Loucy (cell line): Measurements from ENCODE around the gene EPHB1.

Experiments
- EZH2phosphoT487 ChIP-seq: fragments of 200-600 bp; IDR thresholded peaks from 2 replicates; pipeline ENCODE4 v1.6.1; 2018; ENCODE audit warnings: antibody characterized with exemption, mild to moderate bottlenecking, moderate library complexity, borderline replicate concordance
- TF ChIP-seq, protein P1 (sequence below): fragments of 200-600 bp; sonication (generic); conservative IDR thresholded peaks from 2 replicates; pipeline ENCODE4 v1.5.1; 2014; ENCODE audit warnings: mild to moderate bottlenecking, antibody characterized with exemption, low read length

DNA sequence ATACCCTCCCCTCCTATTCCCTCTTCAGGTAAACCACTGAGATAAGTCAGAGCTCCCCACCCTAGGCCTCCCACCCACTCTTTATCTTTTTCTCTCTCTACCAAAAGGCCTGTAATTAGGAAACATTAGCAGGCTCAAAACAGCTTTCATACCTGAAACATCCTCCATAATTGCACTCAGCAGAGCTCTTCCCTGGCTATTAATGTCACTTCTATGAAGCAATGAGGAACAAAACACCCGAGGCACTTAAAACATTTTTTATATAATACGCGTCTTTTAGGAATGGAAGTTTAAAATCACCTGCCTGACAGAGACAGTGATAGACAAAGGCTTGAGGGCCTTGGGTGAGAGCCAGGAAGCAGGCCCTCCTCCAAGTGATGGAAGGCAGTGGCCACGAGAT is 138.9 kb downstream of the EPHB1 start:
- TF ChIP-seq, protein P1, sequence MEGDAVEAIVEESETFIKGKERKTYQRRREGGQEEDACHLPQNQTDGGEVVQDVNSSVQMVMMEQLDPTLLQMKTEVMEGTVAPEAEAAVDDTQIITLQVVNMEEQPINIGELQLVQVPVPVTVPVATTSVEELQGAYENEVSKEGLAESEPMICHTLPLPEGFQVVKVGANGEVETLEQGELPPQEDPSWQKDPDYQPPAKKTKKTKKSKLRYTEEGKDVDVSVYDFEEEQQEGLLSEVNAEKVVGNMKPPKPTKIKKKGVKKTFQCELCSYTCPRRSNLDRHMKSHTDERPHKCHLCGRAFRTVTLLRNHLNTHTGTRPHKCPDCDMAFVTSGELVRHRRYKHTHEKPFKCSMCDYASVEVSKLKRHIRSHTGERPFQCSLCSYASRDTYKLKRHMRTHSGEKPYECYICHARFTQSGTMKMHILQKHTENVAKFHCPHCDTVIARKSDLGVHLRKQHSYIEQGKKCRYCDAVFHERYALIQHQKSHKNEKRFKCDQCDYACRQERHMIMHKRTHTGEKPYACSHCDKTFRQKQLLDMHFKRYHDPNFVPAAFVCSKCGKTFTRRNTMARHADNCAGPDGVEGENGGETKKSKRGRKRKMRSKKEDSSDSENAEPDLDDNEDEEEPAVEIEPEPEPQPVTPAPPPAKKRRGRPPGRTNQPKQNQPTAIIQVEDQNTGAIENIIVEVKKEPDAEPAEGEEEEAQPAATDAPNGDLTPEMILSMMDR = no peak
- TF ChIP-seq EZH2phosphoT487 = no peak
